Parathyroid adenoma (tissue), 2 donors: ENCODE results near the gene SGSH.

Source experiments
- H2AFZ ChIP-seq: fragments of 300-600 bp; sonication (generic); one replicate; pipeline ENCODE4 v1.7.0; 2017; ENCODE audit warnings: antibody characterized with exemption, mild to moderate bottlenecking
- H3K27ac ChIP-seq: fragments of 300-600 bp; sonication (generic); one replicate; pipeline ENCODE4 v1.7.0; 2017
- H3K27me3 ChIP-seq: fragments of 300-600 bp; sonication (generic); one replicate; pipeline ENCODE4 v1.7.0; 2017; ENCODE audit warnings: low read length; ENCODE audit not compliant: control insufficient read depth, insufficient read depth
- H3K36me3 ChIP-seq: fragments of 300-600 bp; sonication (generic); one replicate; pipeline ENCODE4 v1.7.0; 2017; ENCODE audit warnings: low read length; ENCODE audit not compliant: control insufficient read depth, insufficient read depth
- H3K4me1 ChIP-seq: fragments of 300-600 bp; sonication (generic); one replicate; pipeline ENCODE4 v1.7.0; 2017; ENCODE audit warnings: control low read depth
- H3K4me2 ChIP-seq: fragments of 300-600 bp; sonication (generic); one replicate; pipeline ENCODE4 v1.7.0; 2017; ENCODE audit warnings: low read length
- H3K4me3 ChIP-seq: fragments of 300-600 bp; sonication (generic); one replicate; pipeline ENCODE4 v1.7.0; 2017; ENCODE audit warnings: low read depth, low read length
- H3K79me2 ChIP-seq: fragments of 300-600 bp; sonication (generic); one replicate; pipeline ENCODE4 v1.7.0; 2017; ENCODE audit warnings: control low read depth
- H3K9ac ChIP-seq: fragments of 300-600 bp; sonication (generic); one replicate; pipeline ENCODE4 v1.7.0; 2017; ENCODE audit warnings: mild to moderate bottlenecking
- H3K9me3 ChIP-seq: fragments of 300-600 bp; sonication (generic); one replicate; pipeline ENCODE4 v1.7.0; 2017; ENCODE audit warnings: low read length; ENCODE audit not compliant: control insufficient read depth
- TF ChIP-seq, protein P1 (sequence below): fragments of 300-600 bp; sonication (generic); IDR thresholded peaks from one replicate; pipeline ENCODE4 v1.7.0; 2017; ENCODE audit warnings: antibody characterized with exemption, mild to moderate bottlenecking
- donor health status: primary hyperparathyroidism.

Gene SGSH

GRCh38 chr17:80214012-80214877, 5.9 kb downstream of the SGSH start:
- peaks cover 2% of the 10 kb centered on the region for H3K4me1 ChIP-seq
- no peak overlapping the region for H2AFZ ChIP-seq
- H3K4me3 ChIP-seq = no peak overlapping the region
- no peak overlapping the region for H3K27ac ChIP-seq
- H3K27me3 ChIP-seq = no peaks in the 10 kb centered on the region
- H3K4me2 ChIP-seq = no peak overlapping the region
- H3K9me3 ChIP-seq = no peaks in the 10 kb centered on the region
- no peaks in the 10 kb centered on the region for H3K79me2 ChIP-seq
- H3K36me3 ChIP-seq = no peaks in the 10 kb centered on the region
- H3K9ac ChIP-seq = no peak overlapping the region
- TF ChIP-seq, protein P1, sequence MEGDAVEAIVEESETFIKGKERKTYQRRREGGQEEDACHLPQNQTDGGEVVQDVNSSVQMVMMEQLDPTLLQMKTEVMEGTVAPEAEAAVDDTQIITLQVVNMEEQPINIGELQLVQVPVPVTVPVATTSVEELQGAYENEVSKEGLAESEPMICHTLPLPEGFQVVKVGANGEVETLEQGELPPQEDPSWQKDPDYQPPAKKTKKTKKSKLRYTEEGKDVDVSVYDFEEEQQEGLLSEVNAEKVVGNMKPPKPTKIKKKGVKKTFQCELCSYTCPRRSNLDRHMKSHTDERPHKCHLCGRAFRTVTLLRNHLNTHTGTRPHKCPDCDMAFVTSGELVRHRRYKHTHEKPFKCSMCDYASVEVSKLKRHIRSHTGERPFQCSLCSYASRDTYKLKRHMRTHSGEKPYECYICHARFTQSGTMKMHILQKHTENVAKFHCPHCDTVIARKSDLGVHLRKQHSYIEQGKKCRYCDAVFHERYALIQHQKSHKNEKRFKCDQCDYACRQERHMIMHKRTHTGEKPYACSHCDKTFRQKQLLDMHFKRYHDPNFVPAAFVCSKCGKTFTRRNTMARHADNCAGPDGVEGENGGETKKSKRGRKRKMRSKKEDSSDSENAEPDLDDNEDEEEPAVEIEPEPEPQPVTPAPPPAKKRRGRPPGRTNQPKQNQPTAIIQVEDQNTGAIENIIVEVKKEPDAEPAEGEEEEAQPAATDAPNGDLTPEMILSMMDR = no peak

DNA sequence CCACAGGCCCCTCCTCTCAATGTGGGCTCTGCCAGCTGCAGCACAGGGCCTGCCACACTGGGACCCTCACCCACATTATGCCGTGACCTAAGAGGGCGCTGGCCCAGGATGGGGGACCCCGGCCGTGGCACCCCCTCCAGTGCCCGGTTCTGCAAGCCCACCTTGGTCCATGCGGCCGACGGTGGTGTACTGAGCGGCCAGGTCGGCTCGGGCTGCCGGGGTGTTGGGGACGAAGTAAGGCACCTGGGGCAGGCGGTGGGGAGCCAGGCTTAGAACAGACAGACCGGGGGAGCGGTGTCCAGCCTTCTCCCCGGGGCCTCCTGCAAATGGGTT, 6.5 kb downstream of the SGSH start:
- Histone ChIP-seq H3K9ac (no peak overlapping the region), H2AFZ (no peak overlapping the region), H3K36me3 (no peaks in the 10 kb centered on the region), H3K79me2 (no peaks in the 10 kb centered on the region), H3K4me2 (no peak overlapping the region), H3K27me3 (no peaks in the 10 kb centered on the region), H3K4me1 (no peaks in the 10 kb centered on the region), H3K9me3 (no peaks in the 10 kb centered on the region), H3K27ac (no peak overlapping the region), H3K4me3 (no peak overlapping the region)
- TF ChIP-seq, protein P1 = no peak

GRCh38 chr17:80212962-80213642, 7.0 kb downstream of the SGSH start:
- H3K36me3 ChIP-seq = no peaks in the 10 kb centered on the region
- no peak overlapping the region for H3K4me2 ChIP-seq
- no peaks in the 10 kb centered on the region for H3K9me3 ChIP-seq
- no peaks in the 10 kb centered on the region for H3K27me3 ChIP-seq
- H2AFZ ChIP-seq = no peak overlapping the region
- H3K79me2 ChIP-seq = no peaks in the 10 kb centered on the region
- no peak overlapping the region for H3K9ac ChIP-seq
- TF ChIP-seq, protein P1 = no peak
- no peak overlapping the region for H3K27ac ChIP-seq
- H3K4me1 ChIP-seq = no peaks in the 10 kb centered on the region
- H3K4me3 ChIP-seq = no peak overlapping the region

DNA sequence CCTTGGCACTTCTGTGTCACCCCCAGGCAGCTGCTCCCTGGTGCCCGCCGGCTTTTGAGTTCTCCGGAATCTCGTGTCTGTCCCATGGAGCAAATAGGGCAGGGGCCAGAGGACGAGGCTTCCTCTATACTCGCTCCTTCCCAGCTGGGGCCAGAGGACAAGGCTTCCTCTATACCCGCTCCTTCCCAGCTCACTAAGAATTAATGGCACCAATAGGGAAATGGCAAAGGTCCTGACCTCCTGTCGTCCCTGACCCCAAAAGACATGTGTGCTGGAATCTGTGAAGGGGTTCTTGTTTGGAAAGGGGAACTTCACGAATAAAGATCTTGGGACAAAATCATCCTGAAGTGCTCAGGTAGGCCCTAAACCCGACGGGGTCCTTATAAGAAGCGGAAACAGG, 7.6 kb downstream of the SGSH start:
- TF ChIP-seq, protein P1 = no peak
- H3K9me3 ChIP-seq = no peaks in the 10 kb centered on the region
- no peaks in the 10 kb centered on the region for H3K27me3 ChIP-seq
- no peak overlapping the region for H3K27ac ChIP-seq
- no peaks in the 10 kb centered on the region for H3K36me3 ChIP-seq
- H3K79me2 ChIP-seq = no peaks in the 10 kb centered on the region
- H3K4me3 ChIP-seq = no peak overlapping the region
- H3K4me1 ChIP-seq = no peaks in the 10 kb centered on the region
- no peak overlapping the region for H3K4me2 ChIP-seq
- H3K9ac ChIP-seq = no peak overlapping the region
- no peak overlapping the region for H2AFZ ChIP-seq
